H9 (cell line): ENCODE measurements around the gene PPARA. TPM values are rescaled to one million over a fixed set of nuclear protein-coding genes. Genes with fewer than 3 reads are reported as not detected.

ENCODE experiments used
- DNase-seq: peaks from one replicate; pipeline ENCODE4 v3.0.0-alpha.2; 2017
- H2AFZ ChIP-seq: one replicate; pipeline ENCODE4 v1.6.1; 2013; ENCODE audit warnings: mild to moderate bottlenecking, low read length, control low read depth, moderate library complexity
- H2AK5ac ChIP-seq: 2 replicates; pipeline ENCODE4 v1.6.1; 2013; ENCODE audit warnings: low read length, control low read depth, mixed read lengths; ENCODE audit not compliant: insufficient read length
- H2BK120ac ChIP-seq: one replicate; pipeline ENCODE4 v1.6.1; 2013; ENCODE audit warnings: low read depth, mild to moderate bottlenecking, low read length, control low read depth, inconsistent platforms; ENCODE audit not compliant: poor library complexity, severe bottlenecking
- H2BK12ac ChIP-seq: 2 replicates; pipeline ENCODE4 v1.6.1; 2013; ENCODE audit warnings: low read length, control low read depth, mixed read lengths, low read depth; ENCODE audit not compliant: insufficient read length
- H2BK15ac ChIP-seq: 2 replicates; pipeline ENCODE4 v1.6.1; 2013; ENCODE audit warnings: low read depth, low read length, control low read depth
- H2BK20ac ChIP-seq: one replicate; pipeline ENCODE4 v1.6.1; 2013; ENCODE audit warnings: low read depth, mild to moderate bottlenecking, low read length, control low read depth, inconsistent platforms; ENCODE audit not compliant: poor library complexity, severe bottlenecking
- H2BK5ac ChIP-seq: 2 replicates; pipeline ENCODE4 v1.6.1; 2013; ENCODE audit warnings: low read length, control low read depth, mixed read lengths; ENCODE audit not compliant: insufficient read length
- H3K14ac ChIP-seq: 2 replicates; pipeline ENCODE4 v1.6.1; 2013; ENCODE audit warnings: low read length, control low read depth; ENCODE audit not compliant: insufficient read depth
- H3K18ac ChIP-seq: 2 replicates; pipeline ENCODE4 v1.6.1; 2013; ENCODE audit warnings: low read depth, mild to moderate bottlenecking, mixed read lengths, low read length, control low read depth; ENCODE audit not compliant: insufficient read length
- H3K23ac ChIP-seq: 2 replicates; pipeline ENCODE4 v1.6.1; 2013; ENCODE audit warnings: low read length, control low read depth, mixed read lengths, low read depth; ENCODE audit not compliant: insufficient read length
- H3K23me2 ChIP-seq: 2 replicates; pipeline ENCODE4 v1.6.1; 2013; ENCODE audit warnings: low read depth, mild to moderate bottlenecking, mixed read lengths, low read length, control low read depth; ENCODE audit not compliant: insufficient read length, poor library complexity, severe bottlenecking
- H3K27ac ChIP-seq: 2 replicates; pipeline ENCODE4 v1.5.1; 2013; ENCODE audit warnings: low read length, control low read depth, mixed read lengths, low read depth; ENCODE audit not compliant: insufficient read length
- H3K27me3 ChIP-seq: 2 replicates; pipeline ENCODE4 v1.6.1; 2013; ENCODE audit warnings: low read length, control low read depth, inconsistent platforms; ENCODE audit not compliant: insufficient read depth
- H3K4ac ChIP-seq: 2 replicates; pipeline ENCODE4 v1.6.1; 2013; ENCODE audit warnings: low read depth, mild to moderate bottlenecking, control low read depth, inconsistent platforms, low read length, moderate library complexity
- H3K4me1 ChIP-seq: 2 replicates; pipeline ENCODE4 v1.6.1; 2013; ENCODE audit warnings: low read length, control low read depth, inconsistent platforms; ENCODE audit not compliant: insufficient read depth
- H3K4me2 ChIP-seq: 2 replicates; pipeline ENCODE4 v1.6.1; 2013; ENCODE audit warnings: low read length, control low read depth, mixed read lengths; ENCODE audit not compliant: insufficient read length, insufficient read depth
- H3K56ac ChIP-seq: 2 replicates; pipeline ENCODE4 v1.6.1; 2013; ENCODE audit warnings: low read depth, mild to moderate bottlenecking, mixed read lengths, low read length, control low read depth; ENCODE audit not compliant: insufficient read length
- H3K79me1 ChIP-seq: 2 replicates; pipeline ENCODE4 v1.6.1; 2013; ENCODE audit warnings: low read depth, mild to moderate bottlenecking, moderate library complexity, low read length, control low read depth, inconsistent platforms; ENCODE audit not compliant: insufficient read depth, poor library complexity, severe bottlenecking
- H3K79me2 ChIP-seq: 2 replicates; pipeline ENCODE4 v1.6.1; 2013; ENCODE audit warnings: low read length, control low read depth, inconsistent platforms; ENCODE audit not compliant: insufficient read depth
- H3K9ac ChIP-seq: 2 replicates; pipeline ENCODE4 v1.6.1; 2013; ENCODE audit warnings: low read length, control low read depth, mixed read lengths; ENCODE audit not compliant: insufficient read length; ENCODE audit errors: extremely low read depth
- H3K9me3 ChIP-seq: one replicate; pipeline ENCODE4 v1.6.1; 2013; ENCODE audit warnings: low read depth, low read length, inconsistent platforms; ENCODE audit not compliant: control insufficient read depth
- H3T11ph ChIP-seq: one replicate; pipeline ENCODE4 v1.6.1; 2013; ENCODE audit warnings: mild to moderate bottlenecking, low read length, control low read depth, inconsistent platforms
- H4K20me1 ChIP-seq: one replicate; pipeline ENCODE4 v1.6.1; 2013; ENCODE audit not compliant: control insufficient read depth, insufficient read length, insufficient read depth
- H4K5ac ChIP-seq: 2 replicates; pipeline ENCODE4 v1.6.1; 2013; ENCODE audit warnings: low read depth, mild to moderate bottlenecking, mixed read lengths, low read length, control low read depth; ENCODE audit not compliant: insufficient read length
- H4K8ac ChIP-seq: replicated peaks from 2 replicates; pipeline ENCODE4 v1.6.1; 2013; ENCODE audit warnings: low read length, control low read depth, mixed read lengths, low read depth; ENCODE audit not compliant: insufficient read length
- H4K91ac ChIP-seq: 2 replicates; pipeline ENCODE4 v1.6.1; 2013; ENCODE audit warnings: low read depth, mild to moderate bottlenecking, moderate library complexity, mixed read lengths, low read length, control low read depth; ENCODE audit not compliant: insufficient read length
- H3K27ac Mint-ChIP-seq, 3 experiments: 2 replicates in 2 of 3; 3 replicates in 1 of 3; pipeline ENCODE4 v1.8.0; 2020 to 2021; ENCODE audit warnings: mixed read lengths in 3 of 3, mild to moderate bottlenecking in 1 of 3, moderate library complexity in 1 of 3
- H3K27me3 Mint-ChIP-seq: 2 replicates; pipeline ENCODE4 v1.8.0; 2021; ENCODE audit warnings: low read depth, mild to moderate bottlenecking, moderate library complexity, mixed read lengths
- H3K36me3 Mint-ChIP-seq, 3 experiments: 2 replicates in 2 of 3; 3 replicates in 1 of 3; pipeline ENCODE4 v1.8.0; 2020 to 2021; ENCODE audit warnings: low read depth in 3 of 3, mixed read lengths in 3 of 3; ENCODE audit not compliant: insufficient read depth in 1 of 3
- H3K4me1 Mint-ChIP-seq, 2 experiments: 2 replicates each; pipeline ENCODE4 v1.8.0; 2020; ENCODE audit warnings: mixed read lengths in 2 of 2
- H3K4me3 Mint-ChIP-seq, 2 experiments: 2 replicates in 1 of 2; 3 replicates in 1 of 2; pipeline ENCODE4 v1.8.0; 2020 to 2021; ENCODE audit warnings: mild to moderate bottlenecking in 2 of 2, mixed read lengths in 2 of 2, moderate library complexity in 1 of 2
- H3K9me3 Mint-ChIP-seq, 2 experiments: 2 replicates in 1 of 2; 3 replicates in 1 of 2; pipeline ENCODE4 v1.8.0; 2020; ENCODE audit warnings: mild to moderate bottlenecking in 2 of 2, mixed read lengths in 2 of 2, moderate library complexity in 1 of 2
- CTCF ChIP-seq: fragments of 200-600 bp; sonication (generic); conservative IDR thresholded peaks from 3 replicates; pipeline ENCODE4 v1.8.0; 2021; ENCODE audit warnings: antibody characterized with exemption, mild to moderate bottlenecking
- WGBS: extraction: QIAGEN DNeasy Blood & Tissue Kit; methylation state at CpG from one replicate; pipeline ENCODE4 v1.1.7; 2013; ENCODE audit warnings: missing lambda C conversion rate, low lambda C conversion rate, mixed read lengths; ENCODE audit not compliant: insufficient read length; ENCODE audit errors: extremely low coverage; 5-methylcytosine and 5-hydroxymethylcytosine counted together
- total RNA-seq: library from RNA; stranded (reverse); gene quantifications from 2 replicates; pipeline ENCODE4 v1.2.1, GENCODE V29; 2021

Gene PPARA
- total RNA-seq, 1 experiment from 2014 or later = 7.3 TPM

- Histone ChIP-seq H3K27me3 (no peaks in the 10 kb centered on the region), H3K56ac (no peak overlapping the region), H4K20me1 (no peaks in the 10 kb centered on the region), H3K4ac (no peak overlapping the region), H3K4me1 (no peaks in the 10 kb centered on the region), H3K79me1 (no peaks in the 10 kb centered on the region), H2AFZ (no peak overlapping the region), H4K5ac (no peak overlapping the region), H2AK5ac (no peak overlapping the region), H3K18ac (no peak overlapping the region), H4K91ac (no peak overlapping the region), H3K27ac (no peak overlapping the region), H3K14ac (no peak overlapping the region), H3T11ph (no peak overlapping the region), H3K79me2 (no peaks in the 10 kb centered on the region), H2BK5ac (no peak overlapping the region), H2BK120ac (no peak overlapping the region), H2BK20ac (no peak overlapping the region), H3K23me2 (no peaks in the 10 kb centered on the region), H3K9me3 (peaks cover 25% of the 10 kb centered on the region), H3K23ac (no peak overlapping the region), H3K9ac (no peak overlapping the region), H2BK12ac (no peak overlapping the region), H3K4me2 (no peak overlapping the region), H2BK15ac (no peak overlapping the region), H4K8ac (no peak overlapping the region)
- TF ChIP-seq CTCF = no peak
- Mint-ChIP-seq H3K36me3 (peaks cover 14 to 23% (median 21%) of the 10 kb centered on the region in 3 experiments; a peak in 6 of 7 replicates), H3K4me3 (no peak overlapping the region), H3K4me1 (0 out of 4 replicates have a peak, but pooled peaks cover 0 to 7% of the 10 kb centered on the region in 2 experiments), H3K27ac (no peak overlapping the region), H3K27me3 (no peaks in the 10 kb centered on the region; the same call in 1 of the 2 replicates), H3K9me3 (peaks cover 27 to 28% of the 10 kb centered on the region in 2 experiments)
- no CpG with 5 or more reads among the region's 5 CpGs for whole genome bisulfite sequencing
- no peak for DNase-seq
Observed at GRCh38 chr22:46183733-46184132, 33.4 kb downstream of the PPARA start.
